Measurements from ENCODE around the gene FLNC.

FLNC gene, protein sequence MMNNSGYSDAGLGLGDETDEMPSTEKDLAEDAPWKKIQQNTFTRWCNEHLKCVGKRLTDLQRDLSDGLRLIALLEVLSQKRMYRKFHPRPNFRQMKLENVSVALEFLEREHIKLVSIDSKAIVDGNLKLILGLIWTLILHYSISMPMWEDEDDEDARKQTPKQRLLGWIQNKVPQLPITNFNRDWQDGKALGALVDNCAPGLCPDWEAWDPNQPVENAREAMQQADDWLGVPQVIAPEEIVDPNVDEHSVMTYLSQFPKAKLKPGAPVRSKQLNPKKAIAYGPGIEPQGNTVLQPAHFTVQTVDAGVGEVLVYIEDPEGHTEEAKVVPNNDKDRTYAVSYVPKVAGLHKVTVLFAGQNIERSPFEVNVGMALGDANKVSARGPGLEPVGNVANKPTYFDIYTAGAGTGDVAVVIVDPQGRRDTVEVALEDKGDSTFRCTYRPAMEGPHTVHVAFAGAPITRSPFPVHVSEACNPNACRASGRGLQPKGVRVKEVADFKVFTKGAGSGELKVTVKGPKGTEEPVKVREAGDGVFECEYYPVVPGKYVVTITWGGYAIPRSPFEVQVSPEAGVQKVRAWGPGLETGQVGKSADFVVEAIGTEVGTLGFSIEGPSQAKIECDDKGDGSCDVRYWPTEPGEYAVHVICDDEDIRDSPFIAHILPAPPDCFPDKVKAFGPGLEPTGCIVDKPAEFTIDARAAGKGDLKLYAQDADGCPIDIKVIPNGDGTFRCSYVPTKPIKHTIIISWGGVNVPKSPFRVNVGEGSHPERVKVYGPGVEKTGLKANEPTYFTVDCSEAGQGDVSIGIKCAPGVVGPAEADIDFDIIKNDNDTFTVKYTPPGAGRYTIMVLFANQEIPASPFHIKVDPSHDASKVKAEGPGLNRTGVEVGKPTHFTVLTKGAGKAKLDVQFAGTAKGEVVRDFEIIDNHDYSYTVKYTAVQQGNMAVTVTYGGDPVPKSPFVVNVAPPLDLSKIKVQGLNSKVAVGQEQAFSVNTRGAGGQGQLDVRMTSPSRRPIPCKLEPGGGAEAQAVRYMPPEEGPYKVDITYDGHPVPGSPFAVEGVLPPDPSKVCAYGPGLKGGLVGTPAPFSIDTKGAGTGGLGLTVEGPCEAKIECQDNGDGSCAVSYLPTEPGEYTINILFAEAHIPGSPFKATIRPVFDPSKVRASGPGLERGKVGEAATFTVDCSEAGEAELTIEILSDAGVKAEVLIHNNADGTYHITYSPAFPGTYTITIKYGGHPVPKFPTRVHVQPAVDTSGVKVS (N-terminal part only)

GRCh38 chr7:128830231-128831177 lies at the start of gene FLNC:
FLNC (plus strand) TSS chr7:128830406; CDS start chr7:128830638, 232 bp downstream.
- DNase-seq = peak; percentile 17

- DNase-seq = no peak
These were observed 49.1 kb upstream of the FLNC start for GRCh38 chr7:128781126-128781525.

DNA sequence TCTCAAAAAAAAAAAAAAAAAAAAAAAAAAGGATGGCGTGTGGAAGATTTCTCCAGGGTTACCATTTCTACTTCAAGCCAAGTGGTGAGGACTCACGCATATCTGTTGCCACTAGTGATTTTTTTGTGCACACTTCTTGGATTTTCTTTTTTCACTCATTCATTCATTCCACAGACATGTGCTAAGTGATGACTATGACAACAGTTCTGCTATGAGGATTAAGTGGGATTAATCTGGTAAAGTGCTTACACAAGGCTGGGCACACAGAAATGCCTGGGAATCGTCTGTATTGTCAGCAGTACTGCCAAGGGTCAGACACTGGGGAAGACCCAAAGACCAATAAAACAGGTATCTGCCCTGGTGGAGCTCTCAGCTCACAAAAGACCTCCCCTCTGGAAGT lies 48.4 kb upstream of the FLNC start:
- DNase-seq = no peak

- peak; percentile 41 for DNase-seq
These were observed 46.9 kb upstream of the FLNC start for GRCh38 chr7:128783143-128783861.

- DNase-seq = no peak
These were observed 44.5 kb upstream of the FLNC start for GRCh38 chr7:128785738-128786137.

DNA sequence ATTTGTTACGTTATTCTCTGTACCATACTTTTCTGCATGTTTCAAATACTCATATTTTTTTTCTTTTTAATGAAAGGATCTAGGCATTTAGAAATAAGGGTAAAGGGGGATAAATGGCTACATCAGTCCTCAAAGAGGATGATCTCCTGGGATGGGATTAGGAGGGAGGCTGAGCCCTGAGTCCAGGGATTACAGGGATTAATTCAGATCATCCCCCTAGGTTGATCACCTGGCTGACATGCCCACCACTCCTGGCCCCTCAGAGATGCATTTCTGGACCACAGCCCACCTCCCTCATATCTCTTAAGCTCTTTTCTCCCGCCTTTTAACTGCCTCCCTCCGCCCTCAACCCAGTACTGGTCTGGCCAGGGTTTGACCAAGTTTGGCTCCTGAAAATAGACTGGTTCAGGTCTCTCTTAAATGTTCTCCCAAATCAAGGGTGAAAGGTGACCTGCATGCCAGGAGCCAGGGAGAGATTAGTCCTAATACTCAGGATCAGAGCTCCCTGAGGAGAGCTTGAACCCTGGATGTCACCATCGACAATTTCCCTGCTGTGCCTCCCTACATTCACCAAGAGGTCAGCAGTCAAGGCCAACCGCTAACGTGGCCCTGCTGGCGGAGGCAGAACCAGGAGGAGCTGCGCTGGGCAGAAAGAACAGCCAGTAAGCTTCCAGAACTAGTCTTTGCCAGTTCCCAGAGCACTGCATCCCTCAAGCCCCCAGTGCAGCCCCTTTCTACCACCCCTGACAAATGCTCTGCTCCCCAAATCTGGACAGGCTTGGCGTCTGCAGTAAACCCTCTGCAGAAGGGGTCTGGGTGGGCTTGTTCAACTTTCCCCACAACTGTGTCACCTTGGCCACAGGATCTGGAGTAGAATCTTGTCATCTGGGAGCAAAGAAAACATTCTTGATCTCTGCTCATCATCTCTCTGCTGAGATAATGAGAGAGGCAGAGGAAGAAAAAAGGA lies 41.5 kb upstream of the FLNC start:
- DNase-seq = no peak

DNA sequence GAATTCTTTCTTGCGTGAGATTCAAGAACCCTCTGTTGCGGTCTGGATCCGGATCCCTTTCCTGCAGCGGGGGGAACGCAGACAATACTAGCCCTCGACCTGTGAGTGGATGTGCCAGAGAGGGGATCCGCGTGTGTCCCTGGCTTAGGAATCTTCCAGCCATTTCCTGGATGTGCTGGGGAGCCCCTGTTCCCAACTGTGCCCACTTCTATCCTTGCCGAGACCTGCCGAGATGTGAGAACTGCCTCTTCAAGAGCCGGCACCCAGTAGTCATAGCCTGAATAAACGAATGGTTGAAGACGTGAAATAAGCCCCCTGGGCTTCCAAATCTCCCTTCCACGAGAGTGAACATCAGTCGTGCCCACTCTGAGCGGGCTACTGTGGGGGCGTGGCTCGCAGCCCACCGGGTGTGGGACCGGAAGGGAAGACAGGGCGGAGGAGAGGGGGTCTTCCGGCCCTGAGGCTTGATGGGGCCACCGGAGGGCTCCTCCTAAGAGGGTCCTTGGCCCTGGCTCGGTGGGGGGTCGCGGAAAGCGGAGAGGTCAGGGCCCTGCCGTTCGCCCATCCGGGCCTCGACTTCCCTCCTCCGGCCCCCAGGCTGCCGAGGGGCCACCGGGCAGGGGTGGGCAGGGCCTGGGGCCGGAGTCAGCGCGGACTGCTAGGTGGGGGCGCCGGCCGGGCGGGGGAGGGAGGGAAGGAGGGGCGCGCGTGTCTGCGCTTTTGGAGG lies 39.7 kb upstream of the FLNC start:
- no peak for DNase-seq

DNA sequence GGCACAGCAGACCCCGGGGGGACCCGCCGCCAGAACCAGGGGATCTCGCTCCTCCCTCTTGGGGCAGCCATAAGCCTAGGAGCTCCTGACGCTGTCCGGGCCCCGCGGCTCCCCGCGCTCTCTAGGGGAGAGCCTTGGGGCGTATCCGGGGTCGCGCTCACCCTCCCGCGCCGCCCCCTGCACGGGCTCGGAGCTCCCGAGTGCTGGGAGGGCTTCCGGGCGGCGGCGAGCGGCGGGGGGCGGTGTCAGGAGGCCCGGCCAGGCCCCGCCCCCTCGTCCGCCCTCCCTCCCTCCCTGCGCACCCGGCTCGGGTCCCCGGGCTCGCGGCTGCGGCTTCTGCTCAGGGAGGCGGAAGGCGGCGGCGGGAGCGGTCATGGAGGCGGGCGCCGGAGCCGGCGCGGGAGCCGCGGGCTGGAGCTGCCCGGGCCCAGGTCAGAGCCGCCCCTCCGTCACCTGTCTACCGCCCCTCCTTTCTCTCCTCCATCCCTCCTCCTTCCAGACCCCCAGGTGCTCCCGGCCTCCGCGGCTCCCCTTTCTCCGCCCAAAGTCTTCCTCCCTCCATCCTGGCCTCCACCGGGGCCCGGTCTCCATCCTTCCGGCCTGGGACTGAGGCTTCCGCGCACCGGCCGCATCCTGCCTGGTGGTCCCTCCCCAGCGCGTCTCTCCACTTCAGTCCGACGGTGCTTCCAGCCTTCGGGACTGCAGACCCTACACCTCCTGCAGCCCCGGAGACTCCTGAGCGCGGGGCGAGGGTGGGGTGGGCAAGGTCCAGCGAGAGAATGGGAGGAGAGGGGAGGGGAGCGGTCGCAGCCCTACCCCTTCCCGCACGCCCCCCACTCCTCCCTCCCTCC lies 38.9 kb upstream of the FLNC start, which contains the start of gene CCDC136:
TSS of gene CCDC136 (plus strand) at position 848 of the 851 bp plus-strand sequence. CDS start 444 bp downstream, outside the sequence.
- peak; percentile 76 for DNase-seq

- no peak for DNase-seq
These were observed 38.3 kb upstream of the FLNC start for GRCh38 chr7:128791972-128792327.

- DNase-seq = no peak
These were observed 37.6 kb upstream of the FLNC start for GRCh38 chr7:128792471-128793180.

DNA sequence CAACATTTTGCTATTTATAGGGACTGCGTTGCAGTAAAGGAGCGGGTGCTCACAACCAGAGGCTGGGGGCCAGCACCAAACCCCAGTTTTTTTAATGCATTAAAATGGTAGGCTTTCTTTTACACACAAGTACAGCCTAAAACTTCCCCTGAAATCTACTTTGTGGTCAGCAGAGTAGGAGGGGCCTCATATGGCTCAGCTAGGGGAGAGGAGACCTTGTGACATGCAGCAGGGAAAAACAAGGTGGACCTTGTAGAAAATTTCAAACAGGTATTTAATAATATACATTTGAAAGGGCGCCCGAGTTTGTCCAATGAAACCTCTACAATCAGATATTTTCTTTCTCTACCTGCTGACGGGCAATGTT lies 37.0 kb upstream of the FLNC start:
- no peak for DNase-seq

DNA sequence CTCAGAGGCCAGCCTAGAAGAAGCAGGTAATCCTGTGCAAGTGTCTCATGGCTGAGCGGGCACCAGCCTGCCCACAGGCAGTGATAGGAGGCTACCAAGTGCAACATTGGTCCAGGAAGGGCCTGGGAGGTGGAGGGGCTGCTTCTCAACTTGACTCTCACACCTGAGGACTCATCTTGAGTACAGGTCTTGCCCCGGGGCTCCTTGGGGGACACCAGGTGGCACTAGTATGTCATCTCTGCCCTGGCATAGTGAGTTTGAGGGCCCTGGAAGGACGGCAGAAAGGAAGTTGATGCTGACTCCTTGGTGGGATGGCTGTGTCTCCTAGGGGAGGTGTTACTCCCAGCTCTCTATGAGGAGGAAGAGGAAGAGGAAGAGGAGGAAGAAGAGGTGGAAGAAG lies 36.2 kb upstream of the FLNC start:
- peak; percentile 30 for DNase-seq

DNA sequence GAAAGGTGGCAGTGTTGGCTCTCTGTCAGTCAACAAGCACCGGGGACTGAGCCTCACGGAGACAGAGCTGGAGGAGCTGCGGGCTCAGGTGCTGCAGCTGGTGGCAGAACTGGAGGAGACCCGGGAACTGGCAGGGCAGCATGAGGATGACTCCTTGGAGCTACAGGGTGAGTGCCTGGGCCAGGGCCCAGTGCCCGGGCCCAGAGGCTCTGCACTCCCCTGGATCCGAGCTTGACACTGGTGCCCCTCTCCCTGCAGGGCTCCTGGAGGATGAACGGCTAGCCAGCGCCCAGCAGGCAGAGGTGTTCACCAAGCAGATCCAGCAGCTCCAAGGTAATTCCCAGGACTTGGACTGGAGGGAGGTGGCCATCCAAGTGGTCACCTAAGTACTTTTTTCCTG lies 35.8 kb upstream of the FLNC start:
- no peak for DNase-seq

- no peak for DNase-seq
These were observed 35.1 kb upstream of the FLNC start for GRCh38 chr7:128795129-128795528.

DNA sequence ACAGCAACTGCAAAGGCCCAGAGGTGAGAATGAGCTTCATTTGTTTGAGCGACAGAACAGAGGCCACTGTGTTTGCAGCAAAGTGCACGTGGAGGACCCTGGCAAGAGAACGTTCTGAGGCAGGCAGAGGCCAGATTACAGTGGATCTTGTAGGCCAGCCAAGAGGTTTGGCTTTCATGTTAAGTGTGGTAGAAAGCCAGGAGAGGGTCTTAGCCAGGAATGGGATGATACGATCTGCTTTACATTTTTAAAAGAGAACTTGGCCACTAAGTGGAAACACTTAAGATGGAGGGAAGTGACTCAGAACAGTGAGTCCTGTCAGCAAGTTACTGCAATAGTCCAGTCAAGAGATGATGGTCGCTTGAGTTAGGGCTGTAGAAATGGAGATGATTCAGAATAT lies 33.9 kb upstream of the FLNC start:
- no peak for DNase-seq

GRCh38 chr7:128799451-128799850 lies 30.8 kb upstream of the FLNC start:
- no peak for DNase-seq

DNA sequence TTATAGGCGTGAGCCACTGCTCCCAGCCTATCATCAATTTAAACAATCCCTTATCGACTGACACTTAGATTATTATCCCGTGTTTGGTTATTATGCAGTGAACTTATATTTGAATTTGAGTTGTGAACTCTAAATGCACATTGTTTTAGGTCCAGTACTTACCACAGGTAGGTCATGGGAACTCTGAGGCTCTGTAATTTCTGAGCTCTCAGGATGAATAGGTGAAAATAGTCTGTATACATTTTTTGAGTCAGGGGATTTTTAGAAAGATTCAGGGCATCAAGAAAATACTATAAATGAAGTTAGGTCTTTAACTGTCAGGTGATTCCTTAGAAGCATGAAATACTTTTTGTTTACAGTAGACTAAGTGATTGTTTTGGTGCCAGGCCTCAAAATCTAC lies 29.6 kb upstream of the FLNC start:
- peak; percentile 9 for DNase-seq

GRCh38 chr7:128801003-128801402 lies 29.2 kb upstream of the FLNC start:
- no peak for DNase-seq
